ENCODE measurements around the gene GRIA1.
"Not testable (repeated sequence)": the region's sequence is repeated elsewhere in the genome, so short reads cannot be mapped to it uniquely, and the experiment has no call there.

GRIA1 gene

DNA sequence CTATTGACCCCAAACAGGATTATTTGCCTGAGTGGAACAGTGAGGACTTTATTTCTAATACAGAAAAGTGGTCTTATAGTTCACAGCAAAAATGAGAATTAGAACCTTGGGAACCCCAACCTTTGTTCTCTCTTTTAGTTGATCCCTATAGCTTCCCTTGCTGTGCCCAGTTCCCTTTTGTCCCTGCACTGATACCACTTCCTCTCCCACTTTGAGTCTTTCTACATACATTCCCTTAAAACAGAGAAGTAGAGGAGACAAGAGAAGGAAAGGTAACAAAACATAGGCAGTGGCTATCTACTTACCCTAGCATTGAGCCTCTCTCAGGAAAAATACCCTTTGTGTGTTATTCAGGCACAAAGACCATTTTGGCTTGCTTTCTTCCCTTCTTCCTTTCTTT is 301.8 kb downstream of the GRIA1 start:
- no peak for DNase-seq

DNA sequence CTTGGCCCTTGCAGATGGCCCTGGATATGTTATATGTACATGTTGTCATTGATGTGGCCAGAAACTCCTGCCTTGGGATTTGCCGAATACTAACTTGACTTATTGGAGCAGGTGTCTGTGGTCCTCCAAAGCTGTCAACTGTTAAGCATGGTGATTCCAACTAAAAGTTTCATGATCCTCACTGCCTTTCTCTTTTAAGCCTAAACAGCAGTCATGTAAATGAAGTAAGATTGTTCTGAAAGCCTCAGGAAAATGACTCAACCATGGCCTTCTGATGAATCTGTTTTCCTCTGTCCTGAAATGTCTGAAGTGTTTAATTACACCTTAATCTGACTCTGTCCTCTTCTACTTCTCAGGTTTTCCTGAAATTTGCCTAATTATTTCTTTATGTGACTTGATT is 303.2 kb downstream of the GRIA1 start:
- no peak for DNase-seq

DNA sequence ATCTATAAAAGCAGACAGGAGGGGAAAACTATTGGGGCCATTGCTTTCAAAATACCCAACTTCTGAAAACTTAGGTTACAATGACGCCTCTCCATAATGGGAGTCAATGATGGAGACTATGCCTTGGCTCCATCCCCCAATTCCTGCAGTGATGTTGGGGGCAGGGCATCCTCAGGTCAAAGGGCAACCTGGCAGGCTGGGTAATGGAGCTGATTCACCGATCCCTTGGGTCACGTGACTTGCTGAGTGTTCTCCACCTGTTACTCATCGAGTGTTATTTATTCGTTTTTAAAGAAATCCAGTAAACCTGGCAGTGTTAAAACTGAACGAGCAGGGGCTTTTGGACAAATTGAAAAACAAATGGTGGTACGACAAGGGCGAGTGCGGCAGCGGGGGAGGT is 303.9 kb downstream of the GRIA1 start:
- no peak for DNase-seq

DNA sequence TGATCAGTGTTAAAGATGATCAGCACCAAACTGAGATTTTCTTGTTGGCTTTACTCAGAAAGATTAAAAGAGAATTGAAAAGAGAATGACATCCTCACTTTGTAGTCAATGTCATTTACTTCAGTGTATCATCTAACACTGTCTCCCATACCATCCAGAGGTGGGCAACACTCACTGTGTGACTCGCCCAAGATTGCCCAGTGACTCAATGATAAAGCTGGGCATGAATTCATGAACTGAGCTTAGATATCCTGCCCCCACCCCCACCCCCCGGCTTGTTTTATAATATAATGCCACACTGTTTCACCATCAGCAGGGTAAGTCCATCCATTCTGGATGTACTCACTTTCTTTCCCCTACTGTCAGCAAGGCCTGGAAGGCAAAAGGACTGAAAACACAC is 306.1 kb downstream of the GRIA1 start:
- no peak for DNase-seq

DNA sequence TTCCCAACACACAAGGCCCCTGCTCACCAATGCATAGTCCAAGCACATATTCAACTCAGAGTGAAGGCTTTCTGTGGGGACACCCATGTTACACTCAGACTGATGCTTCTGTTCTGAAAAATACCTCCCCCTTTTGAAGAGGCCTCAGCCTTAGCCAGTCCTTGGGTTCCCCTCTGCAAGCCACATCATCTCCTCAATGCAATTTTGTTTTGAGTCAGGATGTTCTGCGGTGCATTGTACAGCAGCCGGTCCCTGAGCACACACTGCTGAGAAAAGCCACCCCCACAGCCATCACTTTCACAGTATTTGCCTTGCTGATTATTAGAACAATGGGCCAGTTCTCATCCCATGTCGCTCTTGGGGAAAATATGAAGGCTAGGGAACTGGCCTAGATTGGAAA is 307.0 kb downstream of the GRIA1 start:
- no peak for DNase-seq

DNA sequence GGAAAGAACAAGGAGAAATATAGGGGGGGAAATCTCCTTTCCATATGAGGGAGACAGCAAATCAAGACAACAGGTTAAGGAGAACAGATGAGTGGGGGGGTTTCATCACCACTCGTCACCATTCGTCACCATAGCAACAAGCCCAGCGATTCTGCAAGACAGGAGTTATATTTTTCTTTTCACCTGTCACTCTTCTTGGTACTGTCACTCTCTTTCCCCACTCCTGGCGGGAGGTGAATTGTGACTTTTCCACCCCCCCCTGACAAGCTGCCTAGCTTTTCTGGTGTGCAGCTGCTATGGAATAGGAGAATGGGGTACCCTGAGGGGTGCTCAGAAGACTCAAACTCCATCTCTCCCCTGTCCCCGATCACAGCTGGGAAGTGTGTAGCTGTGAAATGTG is 308.4 kb downstream of the GRIA1 start:
- no peak for DNase-seq

DNA sequence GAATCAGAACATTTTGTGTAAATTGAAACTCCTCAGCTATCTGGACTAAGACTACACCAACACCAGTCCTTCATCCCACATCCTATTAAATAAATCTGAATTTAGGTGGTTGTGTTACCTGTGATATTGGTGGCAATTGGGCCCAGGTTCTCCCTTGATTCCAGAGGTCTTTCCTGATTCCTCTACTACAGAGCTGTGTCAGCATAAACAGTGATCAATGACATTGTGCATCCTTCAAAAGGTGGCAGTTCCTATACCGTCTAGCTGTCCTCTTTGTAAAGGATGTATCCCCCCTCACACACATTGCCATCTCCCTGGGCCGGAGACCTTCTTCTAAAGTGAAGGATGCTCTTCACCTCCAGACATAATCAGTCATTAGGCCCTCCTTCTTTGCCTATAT is 309.0 kb downstream of the GRIA1 start:
- no peak for DNase-seq

DNA sequence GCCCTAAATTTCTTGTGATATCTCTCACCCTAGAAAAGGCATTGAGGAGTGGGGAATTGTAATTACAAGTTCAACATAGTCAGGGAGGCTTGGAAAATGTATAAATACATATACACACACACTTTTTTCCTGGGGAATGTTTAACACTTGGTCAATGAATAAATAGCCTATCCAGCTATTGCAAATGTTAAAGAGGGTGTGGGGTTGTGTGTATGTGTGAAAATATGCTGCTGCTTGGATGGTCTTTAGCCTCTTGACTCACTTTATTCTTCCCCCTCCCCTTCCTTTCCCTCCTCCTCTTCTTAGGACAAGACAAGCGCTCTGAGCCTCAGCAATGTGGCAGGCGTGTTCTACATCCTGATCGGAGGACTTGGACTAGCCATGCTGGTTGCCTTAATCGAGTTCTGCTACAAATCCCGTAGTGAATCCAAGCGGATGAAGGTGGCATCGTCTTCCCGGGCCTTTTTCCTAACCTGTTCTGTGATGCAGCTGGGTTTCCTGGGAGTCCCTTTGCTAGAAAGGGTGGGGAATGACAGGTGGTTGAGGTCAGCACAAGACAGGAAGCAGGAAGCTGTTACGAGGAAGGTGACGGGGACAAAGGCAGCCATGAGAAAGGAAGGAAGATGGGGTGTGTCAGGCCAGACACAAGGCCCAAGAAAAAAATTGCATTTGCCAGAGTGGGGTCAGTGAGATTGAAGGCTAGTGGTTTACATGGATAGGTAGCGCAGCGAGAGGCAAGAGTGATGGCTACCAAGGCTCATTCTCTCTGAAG is 311.8 kb downstream of the GRIA1 start:
- no peak for DNase-seq

DNA sequence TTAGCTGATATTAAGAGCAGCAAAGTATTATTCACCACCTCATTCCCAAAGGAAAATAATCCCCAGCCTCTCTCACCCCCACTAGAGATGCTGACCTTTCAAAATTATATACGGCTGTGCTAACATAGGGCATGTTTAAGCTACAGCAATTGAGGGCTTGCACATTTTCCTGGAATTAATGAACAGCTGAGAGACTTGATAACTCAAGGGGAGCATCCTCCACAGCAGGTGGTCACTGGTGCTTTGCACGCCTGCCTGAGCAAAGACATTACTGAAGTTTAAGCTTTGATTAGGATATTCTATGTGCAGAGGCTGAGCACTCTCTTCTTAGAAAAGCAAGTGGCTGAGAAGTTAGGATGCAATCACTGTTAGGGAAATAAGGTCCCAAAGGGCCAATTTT is 317.3 kb downstream of the GRIA1 start:
- DNase-seq, result no peak

DNA sequence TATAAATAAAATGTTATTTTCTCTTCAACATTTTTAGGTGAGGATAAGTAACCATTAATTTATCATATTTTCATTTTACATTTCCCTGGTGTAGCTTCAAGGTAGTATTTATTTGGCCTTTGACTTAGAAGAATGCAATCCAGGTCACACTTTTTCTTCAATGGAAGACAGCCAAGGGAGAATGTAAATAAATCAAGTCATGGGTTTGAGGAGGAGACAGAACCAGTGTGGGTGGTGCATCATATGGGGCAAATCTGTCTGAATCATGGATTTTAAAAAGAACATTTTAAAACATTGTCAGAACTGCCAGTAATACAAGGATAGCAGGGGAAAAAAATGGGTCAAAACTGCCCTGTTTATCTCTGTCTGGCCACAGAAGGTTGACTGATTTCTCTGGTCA is 318.7 kb downstream of the GRIA1 start:
- no peak for DNase-seq

DNA sequence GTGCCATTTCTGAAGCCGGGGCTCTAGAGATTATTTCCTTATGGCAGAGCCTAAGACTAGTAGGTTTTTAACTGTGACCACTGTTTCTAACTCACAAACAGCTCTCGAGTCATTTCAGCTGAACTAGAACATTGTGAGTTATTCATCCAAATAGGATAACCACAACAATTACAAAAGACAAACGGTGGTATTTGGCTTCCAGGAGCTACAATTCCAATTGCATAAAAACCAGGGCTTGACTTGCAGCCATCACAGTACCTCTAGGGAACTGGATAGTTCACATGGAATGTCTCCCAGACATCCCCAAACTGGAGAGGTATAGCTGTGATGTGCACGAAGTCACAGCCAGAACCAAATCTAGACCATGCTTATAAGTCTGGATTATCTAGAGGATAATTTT is 323.4 kb downstream of the GRIA1 start:
- no peak for DNase-seq

DNA sequence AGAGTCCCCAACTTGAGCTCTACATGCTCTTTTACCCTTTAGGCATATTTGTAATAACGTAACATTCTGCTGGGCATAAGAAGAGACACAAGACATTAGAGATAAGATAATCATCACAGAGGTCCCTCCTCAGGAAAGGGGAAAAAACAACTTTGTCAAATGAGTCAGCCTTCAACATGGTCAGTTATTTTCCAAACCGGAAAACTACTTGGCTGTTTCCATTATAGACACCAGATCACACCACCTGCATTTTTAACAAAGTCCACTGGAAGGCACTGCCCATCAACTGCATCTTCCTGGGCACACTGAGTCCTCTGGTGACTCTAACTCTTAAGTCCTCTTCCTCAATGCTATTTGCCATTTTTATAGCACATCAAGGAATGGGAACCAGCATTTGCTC is 326.4 kb downstream of the GRIA1 start:
- no peak for DNase-seq

DNA sequence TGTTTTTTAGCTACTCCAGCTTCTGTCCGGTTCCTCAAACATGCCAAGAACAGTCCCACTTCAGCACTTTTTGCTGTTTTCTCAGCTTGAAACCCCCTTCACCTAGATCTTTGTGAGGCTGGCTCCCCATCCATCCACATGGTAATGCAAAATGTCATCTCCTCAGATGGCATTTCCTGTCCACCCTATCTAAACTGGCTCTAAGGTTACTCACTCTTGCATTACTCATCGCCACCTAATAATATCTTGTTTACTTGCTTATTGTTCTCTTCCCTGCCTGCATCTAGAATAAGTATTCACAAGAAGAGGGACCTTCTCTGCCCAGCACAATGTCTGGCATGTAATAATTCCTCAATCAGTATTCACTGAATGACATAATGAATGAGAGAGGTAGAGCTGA is 328.2 kb downstream of the GRIA1 start:
- DNase-seq, result no peak

DNA sequence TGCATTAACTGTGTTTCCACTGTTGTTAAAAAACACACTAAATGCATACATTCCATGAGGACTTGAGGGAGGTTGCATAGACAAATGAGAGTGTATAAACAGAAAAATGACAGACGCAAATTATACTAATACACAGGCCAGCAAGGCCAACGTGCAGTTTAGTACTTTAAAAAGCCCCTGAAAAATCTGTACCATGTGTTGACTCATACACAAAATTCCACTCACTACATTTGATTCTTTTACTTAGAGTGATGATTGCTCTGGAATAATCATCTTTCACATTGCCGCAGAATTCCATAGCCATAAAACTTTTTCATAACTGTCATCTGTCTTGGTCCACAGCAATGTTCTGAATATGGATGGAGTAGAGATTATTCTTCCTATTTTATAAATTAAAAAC is 332.6 kb downstream of the GRIA1 start:
- DNase-seq, result no peak

DNA sequence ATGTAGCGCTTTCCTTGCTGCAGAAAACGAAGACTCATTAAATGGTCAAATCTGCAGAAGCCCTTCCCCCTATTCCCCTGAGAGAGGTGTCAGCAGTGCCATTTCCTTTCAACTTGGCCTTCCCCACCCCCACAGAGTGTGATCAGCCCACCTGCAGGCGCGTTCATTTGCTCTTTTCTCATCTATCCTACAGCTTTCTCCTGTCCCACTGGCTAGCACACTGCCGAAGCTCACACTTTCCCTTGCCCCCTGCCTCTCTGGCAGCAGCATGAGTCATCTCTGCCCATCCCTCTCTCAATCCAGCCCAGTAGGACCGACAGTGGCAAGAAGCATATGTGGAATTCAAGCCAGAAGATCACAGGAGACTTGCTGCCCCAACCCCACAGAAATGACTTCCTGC is 334.4 kb downstream of the GRIA1 start:
- DNase-seq, result no peak

DNA sequence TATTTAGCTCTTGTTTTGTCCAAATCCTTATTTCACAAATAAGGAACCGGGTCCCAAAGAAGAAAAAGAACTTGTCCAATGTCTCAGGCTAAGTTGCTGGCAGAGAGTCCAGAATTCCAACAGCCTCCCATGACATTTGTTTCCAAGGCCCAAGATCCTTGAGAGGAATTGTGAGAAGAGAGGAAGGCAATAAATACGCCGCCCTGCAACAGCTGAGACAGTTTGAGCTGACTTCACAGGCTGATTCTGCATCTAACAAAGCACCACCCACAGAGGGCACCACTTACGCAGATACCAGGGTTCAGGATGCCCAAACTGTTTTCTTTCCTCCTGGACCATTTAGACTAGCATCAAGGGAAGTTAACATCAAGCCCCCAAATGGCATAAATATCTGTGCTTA is 336.9 kb downstream of the GRIA1 start:
- DNase-seq, result no peak

DNA sequence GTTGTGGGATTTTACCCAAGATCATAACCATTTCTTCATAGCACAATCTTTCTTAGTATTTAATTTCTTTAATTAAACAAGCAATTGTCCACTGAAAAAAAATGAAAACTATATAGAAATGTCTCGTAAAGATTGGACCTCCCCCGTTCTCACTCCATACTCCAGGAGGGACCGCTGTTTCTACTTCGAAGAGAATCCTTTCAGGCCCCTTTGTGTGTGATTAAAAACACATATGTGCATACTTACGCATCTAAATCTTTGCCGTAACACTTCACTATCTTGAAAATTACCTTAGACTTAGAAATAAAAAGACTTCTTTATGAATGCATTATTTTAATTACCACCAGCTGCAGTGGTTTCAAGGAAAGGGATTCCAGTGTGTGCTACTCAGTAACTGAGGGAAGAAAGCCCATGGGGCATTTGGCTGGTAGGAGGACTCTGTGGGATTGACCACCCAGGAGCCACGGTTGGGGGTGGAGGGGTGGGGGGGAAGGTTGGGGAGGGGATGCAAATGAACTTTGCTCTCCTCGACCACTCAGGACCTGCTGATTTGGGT is 339.1 kb downstream of the GRIA1 start:
- no peak for DNase-seq

DNA sequence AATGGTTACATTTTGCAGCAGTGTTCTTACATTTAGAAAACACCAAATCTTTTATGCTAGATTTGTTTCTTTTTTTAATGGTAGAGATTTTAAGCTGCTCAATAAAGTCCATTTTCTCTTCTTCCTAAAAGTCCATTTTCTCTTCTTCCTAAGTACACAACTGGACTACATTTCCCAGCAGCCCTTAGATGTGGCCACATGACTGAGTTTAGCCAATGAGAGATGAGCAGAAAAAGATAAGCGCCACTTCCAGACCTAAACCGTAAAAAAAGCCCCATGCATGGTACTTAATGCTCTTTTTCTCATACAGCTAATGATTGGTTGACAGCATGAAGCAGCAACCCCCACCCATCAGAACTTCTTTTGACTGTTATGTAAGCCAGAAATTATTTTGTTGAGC is 341.5 kb downstream of the GRIA1 start:
- DNase-seq, result no peak

DNA sequence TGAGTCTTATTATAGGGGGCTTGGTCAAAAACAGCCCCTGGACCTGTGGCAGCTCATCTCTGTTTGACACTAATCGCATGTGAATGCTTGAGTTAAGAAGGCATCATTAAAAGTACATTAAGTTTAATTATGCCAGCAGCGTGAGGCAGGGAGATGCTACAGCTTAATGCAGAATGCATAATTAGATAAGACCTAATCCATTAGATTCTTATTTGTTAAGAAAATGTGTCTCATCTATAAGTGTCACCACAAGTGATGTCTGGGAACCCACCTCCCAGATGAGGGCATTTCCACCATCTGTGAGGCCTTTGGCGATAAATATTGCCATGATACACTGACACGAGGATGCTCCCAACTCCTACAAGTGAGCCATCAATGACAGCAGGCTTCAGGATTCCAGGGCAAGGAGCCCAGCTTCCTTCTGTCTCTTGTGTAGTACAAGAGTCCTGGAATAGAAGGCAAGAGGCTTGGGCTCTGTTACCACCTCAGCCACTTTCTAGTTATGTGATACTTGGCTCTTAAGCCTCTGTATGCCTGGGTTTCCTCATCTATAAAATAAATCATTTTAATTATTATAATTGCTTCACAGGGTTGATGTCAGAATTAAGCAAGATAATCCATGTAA is 345.5 kb downstream of the GRIA1 start:
- no peak for DNase-seq

DNA sequence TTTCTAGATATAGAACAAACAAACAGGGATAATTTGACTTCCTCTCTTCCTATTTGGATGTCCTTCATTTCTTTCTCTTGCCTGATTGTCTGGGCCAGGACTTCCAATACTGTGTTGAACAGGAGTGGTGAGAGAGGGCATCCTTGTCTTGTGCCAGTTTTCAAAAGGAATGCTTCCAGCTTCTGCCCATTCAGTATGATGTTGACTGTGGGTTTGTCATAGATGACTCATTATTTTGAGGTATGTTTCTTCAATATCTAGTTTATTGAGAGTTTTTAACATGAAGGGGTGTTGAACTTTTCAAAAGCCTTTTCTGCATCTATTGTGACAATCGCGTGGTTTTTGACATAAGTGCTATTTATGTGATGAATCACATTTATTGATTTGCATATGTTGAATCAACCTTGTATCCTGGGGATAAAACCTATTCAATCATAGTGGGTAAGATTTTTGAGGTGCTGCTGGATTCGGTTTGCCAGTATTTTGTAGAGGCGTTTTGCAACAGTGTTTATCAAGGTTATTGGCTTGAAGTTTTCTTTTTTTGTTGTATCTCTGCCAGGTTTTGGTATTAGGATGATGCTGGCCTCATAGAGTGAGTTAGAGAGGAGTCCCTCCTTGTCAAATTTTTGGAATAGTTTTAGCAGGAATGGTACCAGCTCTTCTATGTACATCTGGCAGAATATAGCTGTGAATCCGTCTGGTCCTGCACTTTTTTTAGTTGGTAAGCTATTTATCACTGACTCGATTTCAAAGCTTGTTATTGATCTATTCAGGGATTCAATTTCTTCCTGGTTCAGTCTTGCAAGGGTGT is 359.0 kb downstream of the GRIA1 start:
- DNase-seq, result not testable (repeated sequence)

DNA sequence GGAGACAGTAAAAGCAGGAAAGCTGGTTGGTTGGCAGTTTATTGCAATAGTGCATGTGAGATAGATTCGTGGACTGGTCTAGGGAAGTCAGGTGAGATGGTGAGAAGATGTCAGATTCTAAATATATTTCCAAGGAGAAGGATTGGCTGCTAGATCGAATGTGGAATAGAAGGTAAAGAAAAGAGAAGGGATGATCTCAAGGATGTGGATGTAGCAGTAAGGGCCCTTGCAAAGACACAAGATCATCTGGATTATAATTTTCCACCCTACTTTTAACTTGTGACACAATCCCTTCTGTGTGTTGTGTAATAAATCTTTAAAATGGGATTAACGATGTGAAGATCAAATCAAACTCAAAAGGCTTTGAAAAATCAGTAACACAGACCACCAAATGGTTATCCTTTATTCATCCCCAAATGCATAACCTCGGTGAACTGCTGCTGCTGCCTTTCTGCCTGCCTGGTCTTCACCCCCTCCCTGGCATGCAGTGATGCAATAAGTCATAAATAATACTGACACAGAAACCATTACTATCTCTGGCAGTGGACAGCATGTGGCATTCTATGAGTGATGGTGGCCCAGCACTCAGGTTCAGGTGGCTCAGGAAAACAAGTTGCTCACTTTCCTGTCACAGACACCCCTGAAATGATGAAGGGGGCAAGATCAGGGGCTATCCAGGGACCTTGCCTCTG is 369.9 kb downstream of the GRIA1 start:
- DNase-seq, result no peak

DNA sequence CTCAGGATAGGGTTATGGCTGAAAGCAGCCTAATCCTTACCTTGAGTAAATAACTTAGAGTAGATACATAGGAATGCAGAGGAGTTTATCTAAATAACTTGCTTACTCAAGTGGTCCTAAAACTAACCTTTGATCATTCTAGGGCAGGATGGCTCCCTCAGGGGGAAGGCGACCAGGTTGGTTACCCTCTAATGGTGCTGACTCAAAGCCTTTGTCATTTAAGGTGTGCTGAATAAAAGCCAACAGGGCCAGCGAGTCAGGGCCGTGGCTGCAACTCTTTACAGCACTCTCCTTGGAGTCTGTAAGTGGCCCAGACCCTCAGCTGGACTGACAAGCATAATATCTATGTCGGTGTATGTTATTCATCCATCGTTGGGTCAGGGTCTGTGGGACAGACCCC is 372.4 kb downstream of the GRIA1 start:
- not testable (repeated sequence) for DNase-seq
